GM21723 (cell line): ENCODE results near the gene SLC4A3.
A peak's percentile ranks its signal among the peaks of the same experiment; 100 is the strongest.

Source experiments
- ATAC-seq: cut with Tn5 transposase; IDR thresholded peaks from one replicate; pipeline ENCODE4 v1.9.1; 2021; ENCODE audit warnings: mild to moderate bottlenecking, moderate library complexity; ENCODE audit not compliant: unreplicated experiment

The SLC4A3 gene, protein sequence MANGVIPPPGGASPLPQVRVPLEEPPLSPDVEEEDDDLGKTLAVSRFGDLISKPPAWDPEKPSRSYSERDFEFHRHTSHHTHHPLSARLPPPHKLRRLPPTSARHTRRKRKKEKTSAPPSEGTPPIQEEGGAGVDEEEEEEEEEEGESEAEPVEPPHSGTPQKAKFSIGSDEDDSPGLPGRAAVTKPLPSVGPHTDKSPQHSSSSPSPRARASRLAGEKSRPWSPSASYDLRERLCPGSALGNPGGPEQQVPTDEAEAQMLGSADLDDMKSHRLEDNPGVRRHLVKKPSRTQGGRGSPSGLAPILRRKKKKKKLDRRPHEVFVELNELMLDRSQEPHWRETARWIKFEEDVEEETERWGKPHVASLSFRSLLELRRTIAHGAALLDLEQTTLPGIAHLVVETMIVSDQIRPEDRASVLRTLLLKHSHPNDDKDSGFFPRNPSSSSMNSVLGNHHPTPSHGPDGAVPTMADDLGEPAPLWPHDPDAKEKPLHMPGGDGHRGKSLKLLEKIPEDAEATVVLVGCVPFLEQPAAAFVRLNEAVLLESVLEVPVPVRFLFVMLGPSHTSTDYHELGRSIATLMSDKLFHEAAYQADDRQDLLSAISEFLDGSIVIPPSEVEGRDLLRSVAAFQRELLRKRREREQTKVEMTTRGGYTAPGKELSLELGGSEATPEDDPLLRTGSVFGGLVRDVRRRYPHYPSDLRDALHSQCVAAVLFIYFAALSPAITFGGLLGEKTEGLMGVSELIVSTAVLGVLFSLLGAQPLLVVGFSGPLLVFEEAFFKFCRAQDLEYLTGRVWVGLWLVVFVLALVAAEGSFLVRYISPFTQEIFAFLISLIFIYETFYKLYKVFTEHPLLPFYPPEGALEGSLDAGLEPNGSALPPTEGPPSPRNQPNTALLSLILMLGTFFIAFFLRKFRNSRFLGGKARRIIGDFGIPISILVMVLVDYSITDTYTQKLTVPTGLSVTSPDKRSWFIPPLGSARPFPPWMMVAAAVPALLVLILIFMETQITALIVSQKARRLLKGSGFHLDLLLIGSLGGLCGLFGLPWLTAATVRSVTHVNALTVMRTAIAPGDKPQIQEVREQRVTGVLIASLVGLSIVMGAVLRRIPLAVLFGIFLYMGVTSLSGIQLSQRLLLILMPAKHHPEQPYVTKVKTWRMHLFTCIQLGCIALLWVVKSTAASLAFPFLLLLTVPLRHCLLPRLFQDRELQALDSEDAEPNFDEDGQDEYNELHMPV

DNA sequence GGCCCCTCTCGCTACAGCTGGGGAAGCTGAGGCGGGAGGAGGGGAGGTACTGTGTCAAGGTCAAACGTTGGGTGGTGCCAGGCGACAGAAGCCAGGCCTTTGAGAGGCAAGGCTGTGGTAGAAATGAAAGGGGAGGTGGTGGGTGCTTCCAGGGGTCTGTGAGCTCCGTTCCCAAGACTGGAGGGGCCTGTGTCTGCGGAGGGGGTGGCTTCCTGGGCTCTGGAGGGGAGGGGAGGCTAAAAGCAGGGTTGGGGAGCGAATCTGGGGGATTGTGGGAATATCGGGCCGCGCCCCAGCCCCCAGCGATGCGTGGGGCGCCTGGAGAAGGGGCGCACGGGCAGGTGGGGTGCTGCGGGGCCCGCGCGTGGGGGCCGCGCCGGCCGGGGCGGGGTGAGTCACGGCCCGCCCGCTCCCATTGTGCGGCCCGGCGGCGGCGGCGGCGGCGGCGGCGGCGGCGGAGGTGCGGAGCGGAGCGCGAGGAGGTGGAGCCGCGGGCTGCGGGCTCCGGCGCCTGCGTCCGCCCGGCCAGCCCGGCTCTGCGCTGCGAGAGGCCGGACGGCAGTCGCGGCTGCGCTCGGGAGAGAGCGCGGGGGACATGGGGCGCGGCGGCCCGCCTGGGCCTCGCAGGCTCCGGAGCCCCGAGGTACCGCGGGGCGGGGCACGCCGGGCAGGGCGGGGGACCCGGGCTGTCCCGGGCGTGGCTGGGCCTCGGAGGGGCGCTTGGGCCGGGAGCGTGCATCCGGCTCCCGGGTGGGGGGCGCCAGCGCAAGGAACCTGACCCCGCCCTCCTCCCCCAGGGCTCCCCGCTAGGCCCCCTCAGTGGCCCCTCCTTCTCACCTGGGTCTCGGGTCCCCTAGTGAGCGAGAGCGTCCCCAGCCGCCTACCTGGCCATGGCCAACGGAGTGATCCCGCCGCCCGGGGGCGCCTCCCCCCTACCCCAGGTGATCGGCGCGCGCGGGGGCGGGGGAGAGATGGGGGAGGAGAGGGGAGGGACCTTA lies at the start of gene SLC4A3:
SLC4A3 (plus strand) TSS at position 528 of the 998 bp plus-strand sequence; CDS start at position 891, 363 bp downstream.
- ATAC-seq: no peak

DNA sequence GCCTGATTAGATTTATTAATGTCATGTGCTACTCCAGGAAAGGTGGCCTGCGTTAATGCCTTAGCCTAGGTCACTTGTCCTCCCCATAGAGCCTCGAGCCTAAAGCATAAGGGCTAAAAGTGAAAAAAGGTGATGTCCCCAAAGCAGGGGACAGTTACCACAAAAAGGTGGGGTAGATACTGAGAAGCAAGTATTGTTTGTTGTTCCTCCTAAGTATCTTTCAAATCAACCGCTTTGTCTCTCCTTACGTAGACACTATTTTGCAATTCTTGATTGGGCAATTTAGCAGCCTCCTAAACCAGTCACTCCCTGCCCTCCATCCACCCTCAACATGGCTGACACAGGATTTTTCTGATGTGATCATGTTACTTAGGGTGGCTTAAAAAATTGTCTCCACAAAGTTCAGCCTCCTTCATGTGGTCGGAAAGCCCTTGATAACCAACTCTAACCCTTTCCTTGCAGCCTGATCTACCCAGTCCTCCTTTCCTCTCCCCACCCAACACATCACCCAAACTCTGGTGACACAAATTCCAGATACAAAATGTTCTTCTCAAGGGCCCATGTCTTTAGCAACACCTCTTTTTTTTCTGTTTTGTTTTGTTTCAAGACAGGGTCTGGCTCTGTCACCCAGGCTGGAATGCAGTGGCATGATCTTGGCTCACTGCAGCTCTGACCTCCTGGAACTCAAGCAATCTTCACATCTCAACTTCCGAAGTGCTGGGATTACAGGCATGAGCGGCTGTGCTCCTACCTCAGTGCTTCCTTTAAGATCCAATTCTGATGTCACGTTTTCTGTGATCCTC lies 48.4 kb upstream of the SLC4A3 start:
- ATAC-seq: no peak

DNA sequence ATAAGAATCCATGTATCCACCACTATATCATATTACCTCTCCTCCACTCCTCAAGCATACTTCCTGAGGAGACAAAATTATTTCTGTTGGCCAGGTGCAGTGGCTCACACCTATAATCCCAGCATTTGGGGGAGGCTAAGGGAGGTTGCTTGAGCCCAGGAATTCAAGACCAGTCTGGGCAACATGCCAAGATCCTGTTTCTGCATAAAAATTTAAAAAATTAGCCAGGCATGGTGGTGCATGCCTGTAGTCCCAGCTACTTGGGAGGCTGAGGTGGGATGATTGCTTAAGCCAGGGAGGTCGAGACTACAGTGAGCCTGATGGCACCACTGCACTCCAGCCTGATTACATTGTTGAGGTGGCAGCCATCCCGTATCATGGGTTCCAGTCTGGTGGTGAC lies 46.1 kb upstream of the SLC4A3 start:
- no peak for ATAC-seq

DNA sequence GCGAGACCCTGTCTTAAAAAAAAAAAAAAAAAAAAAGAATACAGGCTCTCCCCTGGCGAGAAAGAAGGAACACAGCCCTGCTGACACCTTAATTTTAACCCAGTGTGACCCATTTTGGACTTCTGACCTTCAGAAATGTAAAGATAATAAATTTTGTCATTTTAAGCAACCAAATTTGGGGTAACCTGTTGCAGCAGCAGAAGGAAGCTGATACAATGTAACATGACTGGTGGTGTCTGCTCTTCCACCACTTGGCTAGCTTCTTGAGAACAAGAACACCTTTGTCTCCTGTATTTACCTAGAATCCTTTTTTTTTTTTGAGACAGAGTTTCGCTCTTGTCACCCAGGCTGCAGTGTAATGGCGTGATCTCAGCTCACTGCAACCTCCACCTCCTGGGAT lies 36.3 kb upstream of the SLC4A3 start:
- no peak for ATAC-seq

DNA sequence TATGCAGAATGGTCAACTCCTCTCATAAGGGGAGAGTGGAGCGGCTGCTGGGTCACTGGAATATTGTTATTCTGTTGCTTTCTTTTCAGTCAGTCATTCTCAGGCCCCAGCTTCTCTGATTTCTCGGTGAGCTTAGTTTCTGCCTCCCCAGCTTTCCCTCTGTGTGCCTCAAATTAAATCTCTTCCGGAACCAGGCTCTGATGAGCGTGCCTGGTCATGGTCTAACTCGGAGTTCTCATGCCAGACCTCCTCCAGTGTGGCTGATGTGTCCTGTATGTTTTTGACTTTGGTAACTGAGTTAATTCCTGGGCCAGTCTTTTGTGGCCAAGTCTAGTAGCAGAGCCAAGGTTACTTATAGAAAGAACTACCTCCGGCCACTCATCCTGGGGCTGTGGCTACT lies 34.7 kb upstream of the SLC4A3 start:
- no peak for ATAC-seq

DNA sequence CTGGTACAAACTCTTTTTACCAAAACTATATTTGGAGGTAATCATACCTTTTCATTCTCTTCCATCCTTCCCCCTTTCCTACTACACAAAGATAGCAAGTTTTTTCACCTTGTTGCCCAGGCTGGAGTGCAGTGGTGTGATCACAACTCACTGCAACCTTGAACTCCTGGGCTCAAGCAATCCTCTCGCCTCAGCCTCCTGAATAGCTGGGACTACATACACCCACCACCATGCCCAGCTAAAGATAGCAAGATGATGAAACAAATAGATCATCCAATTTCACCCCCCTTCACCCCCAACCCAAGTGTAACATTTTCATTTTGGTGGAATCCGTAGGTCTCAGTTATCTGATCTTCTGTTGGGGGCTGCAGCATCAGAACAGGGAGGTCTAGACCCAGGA lies 34.3 kb upstream of the SLC4A3 start:
- ATAC-seq: no peak

DNA sequence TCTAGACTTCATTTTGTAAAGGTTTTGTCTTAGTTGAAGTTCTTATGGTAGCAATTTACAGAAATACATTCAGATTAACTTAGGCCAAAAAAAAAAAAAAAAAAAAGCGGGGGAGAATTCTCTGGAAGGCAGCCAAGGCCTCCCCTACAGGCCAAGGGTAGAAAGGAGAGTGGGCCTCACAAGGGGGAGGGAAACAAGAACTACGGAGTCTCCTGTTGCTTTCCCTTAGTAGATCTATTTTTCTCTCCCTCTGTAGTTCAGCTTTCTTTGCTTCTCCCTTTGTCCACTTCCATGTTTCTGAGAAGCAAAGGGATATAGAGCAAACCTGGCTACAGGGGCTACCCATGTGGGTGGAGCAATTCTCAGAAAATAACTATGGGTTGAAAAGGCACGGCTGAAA lies 32.2 kb upstream of the SLC4A3 start:
- ATAC-seq: no peak

DNA sequence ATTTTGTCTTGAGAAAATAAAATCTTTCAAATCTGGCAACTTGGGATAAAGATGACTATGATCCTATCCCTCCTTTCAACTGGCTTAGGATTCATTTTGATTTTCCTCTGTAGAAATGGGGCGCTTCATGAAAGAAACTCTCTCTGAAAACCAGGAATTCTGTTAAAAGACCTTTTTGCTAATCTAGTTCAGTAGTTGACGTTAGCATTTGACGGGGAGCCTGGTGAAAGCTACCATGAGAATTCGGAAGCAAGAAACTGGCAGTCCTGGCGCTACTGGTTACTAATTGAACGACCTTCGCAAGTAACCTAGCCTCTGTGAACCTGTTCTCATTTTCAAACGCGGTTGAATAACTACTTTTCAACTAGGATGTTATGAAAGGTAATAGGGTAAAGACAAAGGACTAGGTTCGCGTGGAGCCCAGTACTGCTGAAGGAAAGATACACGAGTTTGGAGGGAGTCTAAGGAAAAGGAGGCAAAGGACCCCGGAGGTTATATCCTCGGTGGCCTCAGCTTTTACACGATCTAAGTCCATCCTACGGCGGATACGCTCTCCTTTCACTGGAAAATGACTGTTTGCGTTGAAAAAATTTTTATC lies 30.4 kb upstream of the SLC4A3 start:
- peak; percentile 8 for ATAC-seq

DNA sequence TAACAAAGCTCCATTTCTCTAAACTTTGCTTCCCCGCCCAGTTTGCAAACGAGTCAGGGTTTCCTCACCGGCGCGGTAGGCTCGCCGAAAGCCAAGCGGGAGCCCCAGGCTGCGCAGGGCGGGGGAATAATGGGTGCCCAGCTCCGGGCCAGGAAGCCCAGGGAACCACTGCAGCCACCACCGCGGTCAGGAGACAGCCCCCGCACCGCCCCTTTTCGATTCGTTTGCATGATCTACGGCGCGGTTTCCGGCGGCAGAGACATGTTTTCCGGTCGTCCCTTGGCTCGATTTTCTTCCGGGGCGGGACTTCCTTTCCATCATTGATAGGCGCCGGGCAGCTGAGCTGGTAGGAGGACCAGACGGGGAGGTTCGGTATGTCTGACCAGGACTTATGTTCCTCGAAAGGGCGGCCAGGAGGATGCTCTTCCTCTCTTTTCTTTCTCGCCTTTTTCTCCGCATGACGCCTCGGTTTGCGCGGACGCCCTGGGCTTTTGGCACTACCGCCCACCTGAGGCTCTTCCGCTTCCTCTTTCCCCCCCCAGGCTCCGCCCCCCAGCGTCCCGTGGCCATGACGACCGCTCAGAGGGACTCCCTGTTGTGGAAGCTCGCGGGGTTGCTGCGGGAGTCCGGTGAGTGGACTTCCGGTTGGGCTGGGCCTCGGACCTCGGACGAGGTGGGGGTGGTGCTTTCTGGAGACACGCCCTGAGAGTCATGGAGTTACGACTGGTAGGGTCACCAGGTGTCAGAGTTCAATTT lies 29.7 kb upstream of the SLC4A3 start, which contains the start of gene STK11IP:
STK11IP (plus strand) TSS at position 306 of the 756 bp plus-strand sequence; CDS start at position 569, 263 bp downstream.
- ATAC-seq: peak; percentile 95

DNA sequence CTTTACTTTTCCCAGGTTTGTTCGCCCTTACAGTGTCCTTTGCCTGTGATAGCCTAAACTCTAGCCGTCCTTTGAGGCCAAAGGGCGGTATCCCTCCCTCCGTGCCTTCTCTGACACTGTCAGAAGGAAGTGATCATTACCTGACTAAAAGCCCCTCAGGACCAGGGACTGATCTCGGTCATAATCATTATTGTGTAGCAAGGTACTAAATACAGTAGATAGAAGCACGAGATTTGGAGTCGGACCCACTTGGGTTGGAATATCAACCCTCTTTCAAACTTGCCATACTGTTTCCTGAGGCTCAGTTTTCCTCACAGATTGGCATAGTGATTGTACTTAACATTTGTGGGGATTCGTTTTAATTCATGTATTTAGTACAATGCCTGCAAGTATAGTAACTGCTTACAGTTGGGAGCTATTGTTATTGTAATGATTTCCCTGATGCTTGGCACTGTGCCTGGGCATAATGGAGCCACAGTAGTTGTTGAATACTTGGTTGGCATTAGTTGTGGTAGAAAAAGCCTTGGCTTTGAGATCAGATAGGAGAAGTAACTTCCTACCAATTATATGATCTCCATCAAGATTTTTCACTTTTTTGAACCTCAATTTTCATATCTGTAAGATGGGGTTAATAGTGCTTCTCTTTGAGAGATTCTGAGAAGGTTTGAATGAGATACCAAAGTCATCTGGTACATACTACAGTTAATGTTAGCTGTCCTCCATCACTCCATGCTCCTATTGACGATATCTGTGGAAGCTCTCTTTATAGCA lies 28.9 kb upstream of the SLC4A3 start:
- no peak for ATAC-seq

DNA sequence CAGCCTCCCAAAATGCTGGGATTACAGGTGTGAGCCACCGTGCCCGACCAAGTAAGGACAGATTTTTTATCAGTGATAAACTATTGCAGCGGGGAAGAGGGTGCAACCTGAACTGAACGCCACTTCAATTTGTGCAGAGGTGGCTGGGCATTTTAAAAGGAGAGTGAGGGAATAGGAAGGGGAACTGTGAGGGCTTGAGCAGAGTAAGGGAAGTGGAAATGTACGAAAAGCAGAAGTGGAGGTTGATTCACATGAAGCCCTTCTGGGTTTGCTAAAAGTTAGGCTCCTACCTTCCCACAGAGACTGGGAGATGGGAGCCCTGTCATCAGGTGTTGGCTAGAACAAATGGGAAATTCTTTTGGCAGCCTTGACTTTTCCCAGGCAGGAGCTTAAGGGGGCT lies 23.7 kb upstream of the SLC4A3 start:
- ATAC-seq: no peak

DNA sequence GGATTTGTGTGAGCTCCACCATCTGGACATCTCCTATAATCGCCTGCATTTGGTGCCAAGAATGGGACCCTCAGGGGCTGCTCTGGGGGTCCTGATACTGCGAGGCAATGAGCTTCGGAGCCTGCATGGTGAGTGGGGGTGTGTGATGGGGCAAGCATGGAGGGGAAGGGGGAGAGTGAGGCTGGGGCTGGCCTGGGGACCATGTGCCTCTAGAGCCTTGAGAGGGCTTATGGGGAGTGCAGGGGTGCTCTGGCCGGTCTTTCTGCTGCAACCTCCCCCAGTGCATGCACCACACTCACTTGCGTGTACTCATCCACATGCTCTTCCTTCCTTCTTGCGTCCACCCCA lies 21.8 kb upstream of the SLC4A3 start:
- no peak for ATAC-seq

DNA sequence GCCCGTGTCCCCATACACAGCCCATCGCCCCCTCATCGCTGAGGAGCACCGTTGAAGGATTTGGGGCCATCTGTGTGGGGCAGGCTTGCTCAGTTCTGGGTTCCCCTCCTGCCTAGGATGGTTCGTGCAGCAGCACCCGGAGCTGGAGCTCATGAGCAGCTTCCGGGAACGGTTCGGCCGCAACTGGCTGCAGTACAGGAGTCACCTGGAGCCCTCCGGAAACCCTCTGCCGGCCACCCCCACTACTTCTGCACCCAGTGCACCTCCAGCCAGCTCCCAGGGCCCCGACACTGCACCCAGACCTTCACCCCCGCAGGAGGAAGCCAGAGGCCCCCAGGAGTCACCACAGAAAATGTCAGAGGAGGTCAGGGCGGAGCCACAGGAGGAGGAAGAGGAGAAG lies 19.5 kb upstream of the SLC4A3 start:
- no peak for ATAC-seq

DNA sequence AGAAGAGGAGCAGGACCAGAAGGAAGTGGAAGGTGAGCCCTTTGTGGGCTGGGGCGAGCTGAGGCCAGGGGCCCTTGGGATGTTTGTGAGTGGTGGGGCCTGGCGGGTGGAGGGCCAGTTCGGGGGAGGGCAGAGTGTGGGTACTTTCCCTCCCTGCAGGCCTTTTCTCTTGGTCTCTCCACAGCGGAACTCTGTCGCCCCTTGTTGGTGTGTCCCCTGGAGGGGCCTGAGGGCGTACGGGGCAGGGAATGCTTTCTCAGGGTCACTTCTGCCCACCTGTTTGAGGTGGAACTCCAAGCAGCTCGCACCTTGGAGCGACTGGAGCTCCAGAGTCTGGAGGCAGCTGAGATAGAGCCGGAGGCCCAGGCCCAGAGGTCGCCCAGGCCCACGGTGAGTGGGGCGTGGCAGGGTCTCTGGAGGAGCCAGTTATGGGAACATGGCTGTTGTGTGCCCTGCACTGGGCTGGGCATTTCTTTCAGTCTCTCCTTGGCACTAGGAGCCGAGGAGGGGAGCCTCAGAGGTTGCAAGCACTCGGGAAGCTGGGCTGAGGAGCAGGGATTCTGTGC lies 18.9 kb upstream of the SLC4A3 start:
- no peak for ATAC-seq

DNA sequence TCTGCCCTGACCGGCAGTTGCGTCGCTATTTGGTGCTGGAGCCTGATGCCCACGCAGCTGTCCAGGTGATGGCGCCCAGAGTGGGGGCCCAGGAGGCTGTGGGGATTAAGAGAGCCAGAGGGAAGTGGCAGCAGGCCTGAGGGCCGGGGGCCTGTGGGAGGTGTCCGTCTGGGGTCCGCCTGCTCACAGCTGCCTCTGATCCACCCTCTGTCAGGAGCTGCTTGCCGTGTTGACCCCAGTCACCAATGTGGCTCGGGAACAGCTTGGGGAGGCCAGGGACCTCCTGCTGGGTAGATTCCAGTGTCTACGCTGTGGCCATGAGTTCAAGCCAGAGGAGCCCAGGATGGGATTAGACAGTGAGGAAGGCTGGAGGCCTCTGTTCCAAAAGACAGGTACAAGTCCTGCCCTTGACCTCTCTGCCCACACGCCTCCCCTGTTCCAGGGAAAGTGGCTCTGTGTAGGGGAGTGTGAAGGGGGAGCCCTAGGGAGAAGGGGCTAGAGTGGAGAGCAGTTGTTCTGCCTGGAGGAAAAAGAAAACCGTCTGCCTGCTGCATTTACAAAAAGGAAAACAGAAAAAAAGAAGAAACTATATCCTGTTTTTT lies 18.2 kb upstream of the SLC4A3 start:
- ATAC-seq: no peak

DNA sequence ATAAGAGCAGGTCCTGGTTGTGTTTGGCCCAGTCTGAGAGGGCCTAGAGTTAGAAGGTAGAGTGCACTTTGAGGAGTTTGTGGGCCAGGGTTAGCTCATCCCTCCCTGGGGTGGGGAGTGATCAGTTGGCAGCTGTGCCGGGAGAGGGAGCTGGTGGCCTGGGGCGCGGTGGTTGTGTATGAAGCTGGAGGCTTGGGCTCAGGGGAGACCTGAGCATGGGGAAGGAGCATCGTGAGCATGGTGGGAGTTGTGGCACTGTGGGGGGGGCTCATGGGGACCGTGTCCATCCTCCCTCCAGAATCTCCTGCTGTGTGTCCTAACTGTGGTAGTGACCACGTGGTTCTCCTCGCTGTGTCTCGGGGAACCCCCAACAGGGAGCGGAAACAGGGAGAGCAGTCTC lies 16.1 kb upstream of the SLC4A3 start:
- no peak for ATAC-seq
